ENCODE measurements around the gene FCN1. TPM values are rescaled to one million over a fixed set of nuclear protein-coding genes. Genes with fewer than 3 reads are reported as not detected.

The FCN1 gene
- total RNA-seq, 2 experiments from 2014 or later, result not detected

GRCh38 chr9:134913713-134914500 is 3.8 kb downstream of the FCN1 start:
- intact Hi-C loops (cut with micrococcal nuclease), result no loop called here
- peaks cover 2% of the 10 kb centered on the region for H3K9me3 Mint-ChIP-seq
- POLR2A ChIA-PET, result no interaction called here

GRCh38 chr9:134913041-134913712 is 4.5 kb downstream of the FCN1 start:
- H3K4me3 Mint-ChIP-seq, result no peak overlapping the region
- no peak for DNase-seq
- CTCF ChIA-PET, result no interaction called here

More at GRCh38 chr9:134913713-134914500, 3.8 kb downstream of the FCN1 start:
- H3K36me3 Mint-ChIP-seq, result no peaks in the 10 kb centered on the region
- H3K27ac Mint-ChIP-seq, result no peak overlapping the region
- CTCF ChIA-PET, result no interaction called here
- H3K4me1 Mint-ChIP-seq (ENCODE audit: low read depth), result no peaks in the 10 kb centered on the region
- peaks cover 9% of the 10 kb centered on the region for H3K27me3 Mint-ChIP-seq
- DNase-seq, result no peak
- H3K4me3 Mint-ChIP-seq, result no peak overlapping the region

GRCh38 chr9:134912126-134912840 is 5.4 kb downstream of the FCN1 start:
- Mint-ChIP-seq H3K27ac (no peak overlapping the region), H3K27me3 (peaks cover 9% of the 10 kb centered on the region), H3K9me3 (no peaks in the 10 kb centered on the region), H3K4me1 (ENCODE audit: low read depth) (no peaks in the 10 kb centered on the region), H3K36me3 (no peaks in the 10 kb centered on the region), H3K4me3 (no peak overlapping the region)
- POLR2A ChIA-PET, result no interaction called here
- intact Hi-C loops (cut with micrococcal nuclease), result no loop called here
- CTCF ChIA-PET, result no interaction called here
- DNase-seq, result no peak

More at GRCh38 chr9:134913041-134913712, 4.5 kb downstream of the FCN1 start:
- no peaks in the 10 kb centered on the region for H3K9me3 Mint-ChIP-seq
- intact Hi-C loops (cut with micrococcal nuclease), result no loop called here
- H3K27ac Mint-ChIP-seq, result no peak overlapping the region
- H3K27me3 Mint-ChIP-seq, result peaks cover 9% of the 10 kb centered on the region
- H3K36me3 Mint-ChIP-seq, result no peaks in the 10 kb centered on the region
- POLR2A ChIA-PET, result no interaction called here
- H3K4me1 Mint-ChIP-seq (ENCODE audit: low read depth), result no peaks in the 10 kb centered on the region

- CTCF ChIA-PET, result no interaction called here
- H3K9me3 Mint-ChIP-seq, result no peaks in the 10 kb centered on the region
- POLR2A ChIA-PET, result no interaction called here
- no peaks in the 10 kb centered on the region for H3K4me1 Mint-ChIP-seq (ENCODE audit: low read depth)
- no peak overlapping the region for H3K4me3 Mint-ChIP-seq
- peaks cover 11% of the 10 kb centered on the region for H3K27me3 Mint-ChIP-seq
- no peaks in the 10 kb centered on the region for H3K36me3 Mint-ChIP-seq
- DNase-seq, result no peak
- no peak overlapping the region for H3K27ac Mint-ChIP-seq
- intact Hi-C loops (cut with micrococcal nuclease), result no loop called here
Measured at GRCh38 chr9:134909511-134910481, 7.9 kb downstream of the FCN1 start.

- H3K36me3 Mint-ChIP-seq, result no peaks in the 10 kb centered on the region
- DNase-seq, result no peak
- ChIA-PET CTCF (no interaction called here), POLR2A (no interaction called here)
- peaks cover 12% of the 10 kb centered on the region for H3K27me3 Mint-ChIP-seq
- intact Hi-C loops (cut with micrococcal nuclease), result no loop called here
- H3K4me1 Mint-ChIP-seq (ENCODE audit: low read depth), result no peaks in the 10 kb centered on the region
- H3K9me3 Mint-ChIP-seq, result no peaks in the 10 kb centered on the region
- no peak overlapping the region for H3K4me3 Mint-ChIP-seq
- H3K27ac Mint-ChIP-seq, result no peak overlapping the region
Measured at GRCh38 chr9:134908524-134909309, 9.0 kb downstream of the FCN1 start.

GRCh38 chr9:134902936-134903335 is 14.8 kb downstream of the FCN1 start:
- intact Hi-C loops (cut with micrococcal nuclease), result no loop called here
- CTCF ChIA-PET, result no interaction called here
- H3K9me3 Mint-ChIP-seq, result peaks cover 9% of the 10 kb centered on the region
- peaks cover 8% of the 10 kb centered on the region for H3K27me3 Mint-ChIP-seq
- DNase-seq, result no peak
- no peaks in the 10 kb centered on the region for H3K36me3 Mint-ChIP-seq
- no peaks in the 10 kb centered on the region for H3K4me1 Mint-ChIP-seq (ENCODE audit: low read depth)
- no peak overlapping the region for H3K27ac Mint-ChIP-seq
- POLR2A ChIA-PET, result no interaction called here
- H3K4me3 Mint-ChIP-seq, result no peak overlapping the region

GRCh38 chr9:134899818-134900217 is 17.9 kb downstream of the FCN1 start:
- H3K36me3 Mint-ChIP-seq, result no peaks in the 10 kb centered on the region
- H3K27me3 Mint-ChIP-seq, result peaks cover 16% of the 10 kb centered on the region
- no peak overlapping the region for H3K27ac Mint-ChIP-seq
- no peak overlapping the region for H3K4me3 Mint-ChIP-seq
- POLR2A ChIA-PET, result interaction anchor here (0.6 kb wide), 1 partner anchor 635 kb away, joined by 3 read pairs; no protein-coding TSS in a partner anchor
- DNase-seq, result no peak
- no peaks in the 10 kb centered on the region for H3K4me1 Mint-ChIP-seq (ENCODE audit: low read depth)
- peaks cover 9% of the 10 kb centered on the region for H3K9me3 Mint-ChIP-seq
- CTCF ChIA-PET, result no interaction called here
- intact Hi-C loops (cut with micrococcal nuclease), result no loop called here

- ChIA-PET CTCF (no interaction called here), POLR2A (no interaction called here)
- Mint-ChIP-seq H3K27ac (no peak overlapping the region), H3K4me1 (ENCODE audit: low read depth) (no peaks in the 10 kb centered on the region), H3K4me3 (no peak overlapping the region), H3K36me3 (no peaks in the 10 kb centered on the region), H3K27me3 (peaks cover 16% of the 10 kb centered on the region), H3K9me3 (peaks cover 9% of the 10 kb centered on the region)
- DNase-seq, result no peak
- intact Hi-C loops (cut with micrococcal nuclease), result no loop called here
Measured at GRCh38 chr9:134899168-134899567, 18.5 kb downstream of the FCN1 start.

GRCh38 chr9:134898319-134898718 is 19.4 kb downstream of the FCN1 start:
- H3K9me3 Mint-ChIP-seq, result peaks cover 9% of the 10 kb centered on the region
- no peaks in the 10 kb centered on the region for H3K4me1 Mint-ChIP-seq (ENCODE audit: low read depth)
- peaks cover 15% of the 10 kb centered on the region for H3K27me3 Mint-ChIP-seq
- intact Hi-C loops (cut with micrococcal nuclease), result no loop called here
- DNase-seq, result no peak
- POLR2A ChIA-PET, result no interaction called here
- no peak overlapping the region for H3K4me3 Mint-ChIP-seq
- CTCF ChIA-PET, result no interaction called here
- H3K36me3 Mint-ChIP-seq, result no peaks in the 10 kb centered on the region
- H3K27ac Mint-ChIP-seq, result no peak overlapping the region

GRCh38 chr9:134897584-134898170 is 20.0 kb downstream of the FCN1 start:
- intact Hi-C loops (cut with micrococcal nuclease), result no loop called here
- Mint-ChIP-seq H3K9me3 (peaks cover 9% of the 10 kb centered on the region), H3K27me3 (peaks cover 16% of the 10 kb centered on the region), H3K36me3 (no peaks in the 10 kb centered on the region), H3K4me1 (ENCODE audit: low read depth) (no peaks in the 10 kb centered on the region), H3K27ac (no peak overlapping the region), H3K4me3 (no peak overlapping the region)
- POLR2A ChIA-PET, result no interaction called here
- no peak for DNase-seq
- CTCF ChIA-PET, result no interaction called here

Data from activated CD4-positive, alpha-beta memory T cell treated with anti-CD3 and anti-CD28 coated beads for 36 hours (primary cell).